ENCODE results near the gene WDR90. TPM values are rescaled to one million over a fixed set of nuclear protein-coding genes. Genes with fewer than 3 reads are reported as not detected.

WDR90 gene
- polyA plus RNA-seq, 1 donor (not counting 4 experiments of a cell fraction or from before 2014, with no cell fraction given), result 5.9 TPM

- no peak for DNase-seq (ENCODE audit: low read depth, low spot score)
- no peak overlapping the region for H3K4me3 ChIP-seq (ENCODE audit: control insufficient read depth in 2 of 3, extremely low read depth in 1 of 3, insufficient read depth in 2 of 3, low read depth in 1 of 3, low read length in 3 of 3)
- no peak overlapping the region for H3K27ac ChIP-seq (ENCODE audit: control insufficient read depth, insufficient read depth, low read length)
- H4K20me1 ChIP-seq (ENCODE audit: control insufficient read depth, extremely low read depth, insufficient read depth, low read length), result no peaks in the 10 kb centered on the region
- dilution Hi-C loops (cut with MboI; ENCODE audit: extremely low pct_ligation_motif_present, low sequenced_read_pairs), result no loop called here
- no peaks in the 10 kb centered on the region for H3K27me3 ChIP-seq (ENCODE audit: control insufficient read depth, extremely low read depth, insufficient read depth, low read length)
- TF ChIP-seq EZH2 (IDR thresholded peaks at IDR 0.05; ENCODE audit: low read length), result no peak
- TF ChIP-seq CTCF (optimal IDR thresholded peaks at IDR 0.05 in 1 of 3, IDR thresholded peaks at IDR 0.05 in 1 of 3, conservative IDR thresholded peaks at IDR 0.05 in 1 of 3; ENCODE audit: extremely low read depth in 1 of 3, insufficient read depth in 2 of 3, low read length in 3 of 3), result no peak
- no peaks in the 10 kb centered on the region for H3K9me1 ChIP-seq (ENCODE audit: control insufficient read depth, extremely low read depth, insufficient read depth, low read length)
- peaks cover 14% of the 10 kb centered on the region for H3K79me2 ChIP-seq (ENCODE audit: control insufficient read depth, insufficient read depth, low read length)
- peaks cover 23% of the 10 kb centered on the region for H3K4me1 ChIP-seq (ENCODE audit: control insufficient read depth, extremely low read depth, insufficient read depth, low read length)
- no peaks in the 10 kb centered on the region for H3K9me3 ChIP-seq (ENCODE audit: control insufficient read depth, low read depth, low read length)
- no peak overlapping the region for H3K9ac ChIP-seq (ENCODE audit: control insufficient read depth, extremely low read depth, insufficient read depth, low read length)
- FAIRE-seq, result no peak
- no peak overlapping the region for H2AFZ ChIP-seq (ENCODE audit: control insufficient read depth, low read length)
- H3K4me2 ChIP-seq (ENCODE audit: control insufficient read depth, extremely low read depth, insufficient read depth, low read depth, low read length), result no peak overlapping the region
- H3K36me3 ChIP-seq (ENCODE audit: control insufficient read depth in 2 of 2, extremely low read depth in 1 of 2, insufficient read depth in 2 of 2, low read length in 2 of 2), result peaks cover 17 to 31% of the 10 kb centered on the region in 2 experiments
Measured at GRCh38 chr16:674214-674881, 25.2 kb downstream of the WDR90 start.

- FAIRE-seq, result no peak
- H4K20me1 ChIP-seq (ENCODE audit: control insufficient read depth, extremely low read depth, insufficient read depth, low read length), result no peaks in the 10 kb centered on the region
- H2AFZ ChIP-seq (ENCODE audit: control insufficient read depth, low read length), result no peak within 1 kb of the TSS
- peak within 1 kb of the TSS; percentile 47 for H3K27ac ChIP-seq (ENCODE audit: control insufficient read depth, insufficient read depth, low read length)
- H3K4me2 ChIP-seq (ENCODE audit: control insufficient read depth, extremely low read depth, insufficient read depth, low read depth, low read length), result peak within 1 kb of the TSS; percentile 79
- no peaks in the 10 kb centered on the region for H3K9me1 ChIP-seq (ENCODE audit: control insufficient read depth, extremely low read depth, insufficient read depth, low read length)
- no peak for DNase-seq (ENCODE audit: low read depth, low spot score)
- dilution Hi-C loops (cut with MboI; ENCODE audit: extremely low pct_ligation_motif_present, low sequenced_read_pairs), result no loop called here
- H3K79me2 ChIP-seq (ENCODE audit: control insufficient read depth, insufficient read depth, low read length), result peaks cover 7% of the 10 kb centered on the region
- H3K9ac ChIP-seq (ENCODE audit: control insufficient read depth, extremely low read depth, insufficient read depth, low read length), result peak within 1 kb of the TSS; percentile 47
- peaks cover 23% of the 10 kb centered on the region for H3K4me1 ChIP-seq (ENCODE audit: control insufficient read depth, extremely low read depth, insufficient read depth, low read length)
- H3K9me3 ChIP-seq (ENCODE audit: control insufficient read depth, low read depth, low read length), result no peaks in the 10 kb centered on the region
- H3K36me3 ChIP-seq (ENCODE audit: control insufficient read depth in 2 of 2, extremely low read depth in 1 of 2, insufficient read depth in 2 of 2, low read length in 2 of 2), result peaks cover 10 to 28% of the 10 kb centered on the region in 2 experiments
- peak within 1 kb of the TSS in 1 of 3 experiments; percentile 37 for H3K4me3 ChIP-seq (ENCODE audit: control insufficient read depth in 2 of 3, extremely low read depth in 1 of 3, insufficient read depth in 2 of 3, low read depth in 1 of 3, low read length in 3 of 3)
- TF ChIP-seq CTCF (optimal IDR thresholded peaks at IDR 0.05 in 1 of 3, IDR thresholded peaks at IDR 0.05 in 1 of 3, conservative IDR thresholded peaks at IDR 0.05 in 1 of 3; ENCODE audit: extremely low read depth in 1 of 3, insufficient read depth in 2 of 3, low read length in 3 of 3), result no peak
- no peak for TF ChIP-seq EZH2 (IDR thresholded peaks at IDR 0.05; ENCODE audit: low read length)
- H3K27me3 ChIP-seq (ENCODE audit: control insufficient read depth, extremely low read depth, insufficient read depth, low read length), result no peaks in the 10 kb centered on the region
Measured at GRCh38 chr16:674968-675883, 26.1 kb downstream of the WDR90 start, which contains the start of gene RHBDL1. TSS of gene RHBDL1 (plus strand) at chr16:675671. CDS start at chr16:675791, 120 bp downstream.

Data from keratinocyte (primary cell).